ENCODE data around the gene MNAT1. TPM values are rescaled to one million over a fixed set of nuclear protein-coding genes. Genes with fewer than 3 reads are reported as not detected.

The MNAT1 gene
- total and polyA plus RNA-seq, 2 experiments from 2014 or later = 51.6 to 85.0 TPM

GRCh38 chr14:60738843-60739508, 4.4 kb downstream of the MNAT1 start:
- peak overlapping the region; percentile 3; the same call in 1 of the 2 replicates for H3K27ac Mint-ChIP-seq
- Histone ChIP-seq H3K27me3 (ENCODE audit: insufficient read depth) (no peaks in the 10 kb centered on the region), H3F3A (replicated peaks; ENCODE audit: low read depth) (no peaks in the 10 kb centered on the region), H3K79me2 (replicated peaks; ENCODE audit: insufficient read depth) (peaks cover 92% of the 10 kb centered on the region), H3K4me3 (no peak overlapping the region), H4K20me1 (replicated peaks; ENCODE audit: insufficient read depth) (peaks cover 9% of the 10 kb centered on the region), H3K36me3 (ENCODE audit: insufficient read depth) (no peaks in the 10 kb centered on the region), H3K27ac (ENCODE audit: low read depth) (no peak overlapping the region), H3K4me2 (no peak overlapping the region), H2AFZ (no peak overlapping the region), H3K9me2 (ENCODE audit: insufficient read depth) (no peaks in the 10 kb centered on the region), H3K4me1 (ENCODE audit: insufficient read depth) (peaks cover 9% of the 10 kb centered on the region)
- H3K9me3 Mint-ChIP-seq = no peaks in the 10 kb centered on the region
- H3K27me3 Mint-ChIP-seq (ENCODE audit: insufficient read depth, low read depth, poor library complexity) = peaks cover 3% of the 10 kb centered on the region
- peaks cover 8% of the 10 kb centered on the region for H3K4me1 Mint-ChIP-seq
- H3K36me3 Mint-ChIP-seq (ENCODE audit: low read depth) = no peaks in the 10 kb centered on the region; the same call in 2 of the 3 replicates
- no peak for DNase-seq (ENCODE audit: low spot score)
- no peak overlapping the region for H3K4me3 Mint-ChIP-seq
- TF ChIP-seq ZNF462 (CRISPR knock-in tag; IDR thresholded peaks at IDR 0.05) (no peak), NANOG (IDR thresholded peaks at IDR 0.05; ENCODE audit: borderline replicate concordance) (no peak), JUNB (IDR thresholded peaks at IDR 0.05; ENCODE audit: unreplicated experiment) (no peak), EZH2phosphoT487 (IDR thresholded peaks at IDR 0.05; ENCODE audit: unreplicated experiment) (no peak), CTCF (conservative IDR thresholded peaks at IDR 0.05; ENCODE audit: low read depth in 2 of 2) (no peak), ZNF114 (CRISPR knock-in tag; IDR thresholded peaks at IDR 0.05) (no peak)
- ATAC-seq = no peak
